GM18951 (cell line): Measurements from ENCODE around the gene CREB3.

Source experiments
- POLR2A ChIP-seq: IDR thresholded peaks from 4 replicates; pipeline ENCODE4 v1.6.1; 2011; ENCODE audit warnings: mild to moderate bottlenecking; ENCODE audit not compliant: insufficient read length, insufficient read depth; ENCODE audit errors: extremely low read depth
- in situ Hi-C: fragments of 300-500 bp; cut with MboI; formaldehyde crosslinking; loops from one replicate; pipeline ENCODE4 v1.12.0; 2022; ENCODE audit warnings: low sequenced_read_pairs, mixed read lengths, inconsistent platforms; ENCODE audit not compliant: unreplicated experiment

The CREB3 gene

GRCh38 chr9:35691757-35692301 is 40.6 kb upstream of the CREB3 start:
- in situ Hi-C loops: no loop called here
- no peak for TF ChIP-seq POLR2A

GRCh38 chr9:35695943-35696401 is 36.5 kb upstream of the CREB3 start:
- no peak for TF ChIP-seq POLR2A
- in situ Hi-C loops: no loop called here

DNA sequence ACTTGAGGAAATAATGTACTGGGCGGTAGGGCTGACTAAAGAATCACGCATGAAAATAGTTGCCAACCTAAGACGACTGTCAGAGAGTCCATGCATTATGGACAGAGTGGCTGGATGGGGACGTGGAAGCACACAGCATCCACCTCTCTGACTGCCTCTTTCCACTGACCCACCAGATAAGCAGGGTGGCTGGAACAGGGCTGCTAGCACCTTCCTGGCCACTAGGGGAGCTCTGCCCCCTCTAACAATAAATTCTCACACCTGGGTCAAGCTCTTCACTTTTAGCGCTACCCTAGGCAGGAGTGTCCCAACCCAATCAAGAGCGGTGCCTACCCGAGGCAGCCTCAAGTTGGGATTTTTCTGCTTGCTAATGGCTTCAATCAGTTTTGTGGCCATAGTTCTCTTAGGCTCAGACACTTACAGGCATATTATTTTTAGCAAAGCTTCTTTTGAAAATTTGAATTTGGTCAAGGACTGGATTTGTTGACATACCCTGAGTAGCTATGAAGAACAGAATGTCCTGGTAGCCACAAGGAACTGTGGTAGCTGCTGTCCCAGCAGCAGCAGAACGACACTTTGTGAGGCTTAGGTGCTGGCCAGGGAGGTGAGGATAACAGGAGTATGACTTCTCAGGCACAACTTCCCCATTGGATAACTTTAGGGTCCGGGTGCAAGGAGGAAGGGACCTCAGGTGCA is 35.8 kb upstream of the CREB3 start:
- in situ Hi-C loops: no loop called here
- TF ChIP-seq POLR2A: no peak

- no peak for TF ChIP-seq POLR2A
- in situ Hi-C loops: no loop called here
Observed at GRCh38 chr9:35697486-35697885, 35.0 kb upstream of the CREB3 start.

GRCh38 chr9:35698231-35698630 is 34.2 kb upstream of the CREB3 start:
- in situ Hi-C loops: no loop called here
- no peak for TF ChIP-seq POLR2A

GRCh38 chr9:35700031-35700430 is 32.4 kb upstream of the CREB3 start:
- TF ChIP-seq POLR2A: no peak
- in situ Hi-C loops: no loop called here

DNA sequence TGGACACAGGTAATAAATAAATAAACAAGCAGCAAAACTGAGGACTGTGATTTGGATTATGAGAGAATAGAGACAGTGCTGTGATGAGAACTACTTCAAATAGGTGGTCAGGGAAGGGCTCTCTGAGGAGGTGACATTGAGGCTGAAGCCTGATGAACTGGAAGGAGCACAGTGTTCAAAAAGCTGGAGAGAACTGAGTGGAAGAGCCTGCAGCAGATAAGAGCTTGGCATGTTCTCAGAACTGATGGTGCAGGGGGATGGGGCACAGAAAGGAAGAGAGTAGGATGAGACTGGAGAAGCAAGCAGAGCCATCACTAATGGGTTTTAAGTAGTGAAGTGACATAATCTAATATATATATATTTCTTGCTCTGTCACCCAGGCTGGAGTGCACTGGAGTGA is 31.5 kb upstream of the CREB3 start:
- in situ Hi-C loops: no loop called here
- no peak for TF ChIP-seq POLR2A

- in situ Hi-C loops: no loop called here
- no peak for TF ChIP-seq POLR2A
Observed at GRCh38 chr9:35702696-35703095, 29.8 kb upstream of the CREB3 start.

DNA sequence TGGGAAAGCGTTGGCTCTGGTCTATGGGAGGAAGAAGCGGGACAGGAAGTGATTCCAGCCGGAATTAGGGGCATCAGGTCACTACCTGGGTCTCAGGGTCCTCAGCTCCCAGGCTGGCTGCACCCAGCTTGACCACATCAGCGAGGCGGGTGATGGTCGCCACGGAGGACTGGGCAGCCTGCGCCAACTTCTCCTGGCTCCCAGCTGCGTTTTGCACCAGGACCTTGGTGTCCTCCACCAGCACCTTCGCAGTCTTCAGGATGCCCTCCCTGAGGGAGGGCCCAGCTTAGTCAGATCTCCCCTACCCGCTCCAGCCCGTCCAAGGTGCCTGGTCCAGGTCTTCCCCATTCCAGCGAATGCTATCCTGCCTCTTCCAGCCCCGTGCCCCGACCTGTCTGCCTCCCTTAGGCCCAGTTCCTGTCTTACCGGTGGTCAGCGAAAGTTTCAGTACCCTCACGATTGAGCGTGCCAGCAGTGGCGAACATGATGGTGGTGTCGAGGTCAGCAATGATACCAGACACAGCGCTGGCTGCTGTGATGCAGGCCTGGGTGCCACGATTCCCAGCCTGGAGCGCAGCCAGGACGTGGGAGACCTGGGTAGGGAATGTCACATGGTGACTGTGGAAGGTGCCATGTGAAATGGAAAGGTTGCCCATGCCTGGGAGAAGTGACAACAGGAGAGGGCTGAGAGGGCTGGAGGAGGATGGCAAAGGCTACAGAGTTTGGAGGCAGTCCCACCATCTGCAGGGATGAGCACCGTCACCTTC is 28.4 kb upstream of the CREB3 start:
- in situ Hi-C loops: no loop called here
- TF ChIP-seq POLR2A: no peak

GRCh38 chr9:35705372-35705771 is 27.1 kb upstream of the CREB3 start:
- in situ Hi-C loops: no loop called here
- TF ChIP-seq POLR2A: no peak

GRCh38 chr9:35705836-35706430 is 26.5 kb upstream of the CREB3 start:
- in situ Hi-C loops: no loop called here
- TF ChIP-seq POLR2A: no peak

DNA sequence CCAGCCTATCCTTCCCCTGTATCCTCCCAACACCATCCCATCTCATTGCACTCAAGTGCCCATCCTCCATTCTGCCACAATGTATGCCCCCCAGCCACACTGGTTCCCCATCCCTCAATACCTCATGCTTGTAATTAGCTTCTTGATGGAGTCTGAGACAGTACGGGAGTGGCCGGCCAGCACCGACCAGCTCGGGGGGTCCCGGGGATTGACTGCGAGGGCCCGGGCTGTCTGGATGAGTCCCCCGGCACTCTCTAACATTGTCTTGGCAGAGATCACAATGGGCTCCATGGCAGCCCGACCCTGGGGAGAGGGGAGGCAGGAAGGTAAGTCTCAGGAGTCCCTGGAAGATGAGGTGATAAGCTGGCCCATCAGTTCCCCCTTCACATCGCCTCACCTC is 25.5 kb upstream of the CREB3 start:
- TF ChIP-seq POLR2A: no peak
- in situ Hi-C loops: no loop called here

GRCh38 chr9:35708146-35708545 is 24.3 kb upstream of the CREB3 start:
- in situ Hi-C loops: no loop called here

More at GRCh38 chr9:35708146-35708545, 24.3 kb upstream of the CREB3 start:
- no peak for TF ChIP-seq POLR2A
